Lower leg skin (tissue), 4 donors: ENCODE data around the gene TEX101. TPM values are rescaled to one million over a fixed set of nuclear protein-coding genes. Genes with fewer than 3 reads are reported as not detected.
"Not testable (repeated sequence)": the region's sequence is repeated elsewhere in the genome, so short reads cannot be mapped to it uniquely, and the experiment has no call there.

ENCODE experiments used
- DNase-seq, 2 donors: peaks; one replicate each; pipeline ENCODE4 v3.0.0-alpha.2; 2019; ENCODE audit warnings: low spot score in 2 of 2
- H3K4me3 ChIP-seq: fragments of 200-600 bp; sonication (generic); 2 replicates; pipeline ENCODE4 v1.5.1; 2017; ENCODE audit warnings: mild to moderate bottlenecking, low read depth; ENCODE audit not compliant: poor library complexity, severe bottlenecking
- POLR2A ChIP-seq, 2 donors: fragments of 450-650 bp; IDR thresholded peaks; one replicate each; pipeline ENCODE4 v1.6.1; 2016 to 2017; ENCODE audit warnings: antibody characterized with exemption in 2 of 2, mild to moderate bottlenecking in 1 of 2, moderate library complexity in 1 of 2
- WGBS, 2 donors: methylation state at CpG; one replicate each; pipeline ENCODE4 v1.1.5; 2018; 5-methylcytosine and 5-hydroxymethylcytosine counted together
- intact Hi-C: fragments of 100-400 bp; cut with DNase I; formaldehyde crosslinking; loops from one replicate; pipeline ENCODE4 v1.15.0; 2023; ENCODE audit warnings: low total_unique reads
- total RNA-seq, 4 donors: library from RNA; depleted of rRNA; stranded (reverse); fragments of >200 nt; gene quantifications; one replicate each; pipeline ENCODE4 v1.1.0, GENCODE V29; 2016
- TF ChIP-seq, protein P1 (sequence below), 3 donors: fragments of 450-650 bp; IDR thresholded peaks; one replicate each; pipeline ENCODE4 v1.5.1; 2016; ENCODE audit warnings: antibody characterized with exemption in 3 of 3, mild to moderate bottlenecking in 3 of 3, moderate library complexity in 2 of 3

Gene TEX101
- total RNA-seq, 4 donors from 2014 or later, result 0.74 TPM; not detected in 3

DNA sequence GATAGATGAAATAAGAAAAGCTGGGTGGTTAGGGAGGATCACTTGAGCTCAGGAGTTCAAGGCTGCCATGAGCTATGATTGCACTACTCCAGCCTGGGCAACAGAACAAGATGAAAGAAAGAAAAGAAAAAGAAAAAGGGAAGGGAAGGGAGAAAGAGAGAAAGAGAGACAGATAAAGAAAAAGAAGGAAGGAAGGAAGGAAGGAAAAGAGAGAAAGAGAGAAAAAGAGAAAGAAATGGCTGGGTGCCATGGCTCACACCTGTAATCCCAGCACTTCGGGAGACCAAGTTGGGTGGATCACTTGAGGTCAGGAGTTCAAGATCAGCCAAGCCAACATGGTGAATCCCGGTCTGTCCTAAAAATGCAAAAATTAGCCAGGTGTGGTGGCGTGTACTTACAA is 21.1 kb downstream of the TEX101 start:
- TF ChIP-seq, protein P1, sequence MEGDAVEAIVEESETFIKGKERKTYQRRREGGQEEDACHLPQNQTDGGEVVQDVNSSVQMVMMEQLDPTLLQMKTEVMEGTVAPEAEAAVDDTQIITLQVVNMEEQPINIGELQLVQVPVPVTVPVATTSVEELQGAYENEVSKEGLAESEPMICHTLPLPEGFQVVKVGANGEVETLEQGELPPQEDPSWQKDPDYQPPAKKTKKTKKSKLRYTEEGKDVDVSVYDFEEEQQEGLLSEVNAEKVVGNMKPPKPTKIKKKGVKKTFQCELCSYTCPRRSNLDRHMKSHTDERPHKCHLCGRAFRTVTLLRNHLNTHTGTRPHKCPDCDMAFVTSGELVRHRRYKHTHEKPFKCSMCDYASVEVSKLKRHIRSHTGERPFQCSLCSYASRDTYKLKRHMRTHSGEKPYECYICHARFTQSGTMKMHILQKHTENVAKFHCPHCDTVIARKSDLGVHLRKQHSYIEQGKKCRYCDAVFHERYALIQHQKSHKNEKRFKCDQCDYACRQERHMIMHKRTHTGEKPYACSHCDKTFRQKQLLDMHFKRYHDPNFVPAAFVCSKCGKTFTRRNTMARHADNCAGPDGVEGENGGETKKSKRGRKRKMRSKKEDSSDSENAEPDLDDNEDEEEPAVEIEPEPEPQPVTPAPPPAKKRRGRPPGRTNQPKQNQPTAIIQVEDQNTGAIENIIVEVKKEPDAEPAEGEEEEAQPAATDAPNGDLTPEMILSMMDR (IDR thresholded peaks at IDR 0.05), result no peak
- no peak for TF ChIP-seq POLR2A (IDR thresholded peaks at IDR 0.05)
- DNase-seq, result no peak
- no peak overlapping the region for H3K4me3 ChIP-seq
- WGBS, 2 donors, result 77 to 80% methylated on average over 3 of the region's 3 CpGs
- intact Hi-C loops, result no loop called here

DNA sequence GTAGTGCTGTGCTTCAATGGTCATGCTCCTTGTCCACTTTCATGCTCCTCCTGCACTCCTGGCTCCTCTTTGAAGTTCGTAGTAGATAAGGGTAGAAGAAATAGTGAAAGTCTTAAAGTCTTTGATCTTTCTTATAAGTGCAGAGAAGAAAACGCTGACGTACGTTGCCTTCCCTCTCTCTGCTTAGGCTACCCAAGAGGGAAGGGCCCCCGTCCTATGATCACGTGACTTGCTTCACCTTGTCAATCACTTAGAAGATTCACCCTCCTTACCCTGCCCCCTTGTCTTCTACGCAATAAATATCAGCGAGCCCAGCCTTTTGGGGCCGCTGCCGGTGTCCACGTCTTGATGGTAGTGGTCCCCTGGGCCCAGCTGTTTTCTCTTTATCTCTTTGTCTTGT is 22.6 kb downstream of the TEX101 start:
- DNase-seq, H3K4me3 ChIP-seq, intact Hi-C loops: not testable (repeated sequence)
- WGBS, 2 donors, result 89 to 93% methylated on average over 11 of the region's 11 CpGs

DNA sequence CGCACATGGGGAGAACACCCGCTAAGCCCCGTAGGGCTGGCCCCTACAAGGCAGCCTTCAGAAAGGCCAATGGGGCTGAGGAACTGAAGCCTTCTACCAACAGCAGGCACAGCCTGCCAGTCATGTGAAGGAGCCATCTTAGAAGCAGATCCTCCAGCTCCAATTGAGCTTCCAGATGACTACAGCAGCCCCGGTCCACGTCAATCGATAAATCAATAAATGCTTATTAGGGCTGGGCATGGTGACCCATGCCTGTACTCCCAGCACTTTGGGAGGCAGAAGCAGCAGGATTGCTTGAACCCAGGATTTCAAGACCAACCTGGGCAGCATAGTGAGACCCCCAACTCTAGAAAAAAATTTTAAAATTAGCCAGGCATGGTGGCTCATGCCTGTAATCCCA is 23.0 kb downstream of the TEX101 start:
- intact Hi-C loops, result no loop called here
- 83 to 94% methylated on average over 6 of the region's 6 CpGs for WGBS, 2 donors
- no peak for DNase-seq
- no peak overlapping the region for H3K4me3 ChIP-seq
- TF ChIP-seq POLR2A (IDR thresholded peaks at IDR 0.05), result no peak
- TF ChIP-seq, protein P1 (IDR thresholded peaks at IDR 0.05), result no peak

DNA sequence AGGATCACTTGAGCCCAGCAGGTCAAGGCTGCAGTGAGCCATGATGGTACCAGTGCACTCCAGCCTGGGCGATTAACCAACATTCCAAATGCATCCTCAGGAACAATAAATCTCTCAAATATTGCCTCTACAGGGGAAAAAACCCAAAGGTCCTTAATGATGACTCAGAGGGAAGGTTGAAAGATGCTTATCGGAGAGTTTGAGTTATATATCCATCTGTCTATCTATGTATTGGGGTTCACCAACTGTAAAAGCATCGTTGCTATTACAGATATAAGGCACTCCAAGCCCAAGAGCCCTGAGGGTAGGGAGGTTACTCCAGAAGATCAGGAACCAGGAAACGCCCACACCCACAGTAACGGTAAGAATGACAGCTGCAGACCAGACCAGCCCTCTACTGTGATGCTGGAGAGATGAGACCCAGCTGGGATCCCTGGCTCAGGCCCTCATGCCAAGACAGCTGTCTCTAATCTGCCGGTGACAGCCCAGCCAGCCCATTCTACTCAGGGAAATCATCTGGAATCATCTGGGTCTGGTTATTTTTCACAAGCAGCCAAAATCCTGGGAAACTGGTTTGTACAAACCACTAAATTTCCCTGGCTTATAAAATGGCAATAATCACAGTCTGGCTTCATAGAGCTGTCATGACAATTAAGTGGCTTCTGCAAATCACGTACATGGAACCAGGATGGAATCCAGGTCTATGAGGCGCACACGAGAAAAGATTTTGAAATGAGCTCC is 23.8 kb downstream of the TEX101 start:
- WGBS, 2 donors, result 19 to 21% methylated on average over 9 of the region's 9 CpGs
- DNase-seq, result peak in 1 of 2 donors; percentile 56

DNA sequence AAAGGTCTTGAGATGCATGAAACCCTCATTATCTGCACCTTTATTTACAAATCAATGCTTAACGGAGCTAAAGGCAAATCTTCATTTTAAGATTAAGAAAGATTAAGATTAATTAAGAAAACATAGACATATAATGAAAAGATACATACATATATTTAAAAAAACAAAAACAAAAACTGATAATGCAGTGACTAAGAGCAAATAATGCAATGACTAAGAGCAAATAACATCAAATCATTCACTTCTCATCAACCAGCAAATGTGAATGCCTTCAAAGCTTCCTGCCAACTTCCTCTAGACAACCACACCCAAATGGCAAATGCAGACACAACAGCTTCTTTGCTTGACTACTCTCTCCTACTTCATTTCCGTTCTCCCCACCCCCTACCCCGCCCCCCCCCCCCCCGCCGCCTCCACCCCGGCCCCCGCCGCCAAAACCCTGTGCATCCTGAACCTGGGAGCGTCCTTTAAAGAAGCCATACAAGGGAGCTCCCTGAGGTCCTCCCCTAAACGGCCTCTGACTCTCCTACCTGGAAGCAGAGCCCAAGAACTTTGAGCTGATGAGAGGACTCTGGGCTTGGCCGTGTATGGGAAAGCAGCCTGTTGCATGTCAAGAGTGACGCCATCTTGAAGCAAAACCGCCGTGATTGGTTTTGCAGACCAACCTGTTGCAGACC is 24.5 kb downstream of the TEX101 start:
- intact Hi-C loops, result no loop called here
- no peak for DNase-seq
- no peak overlapping the region for H3K4me3 ChIP-seq
- 25 to 30% methylated on average over 13 of the region's 14 CpGs for WGBS, 2 donors
- TF ChIP-seq, protein P1 (IDR thresholded peaks at IDR 0.05), result no peak
- no peak for TF ChIP-seq POLR2A (IDR thresholded peaks at IDR 0.05)

More for the DNA sequence above, 23.8 kb downstream of the TEX101 start:
- H3K4me3 ChIP-seq, result no peak overlapping the region
- intact Hi-C loops, result no loop called here
- no peak for TF ChIP-seq POLR2A (IDR thresholded peaks at IDR 0.05)
- TF ChIP-seq, protein P1 (IDR thresholded peaks at IDR 0.05), result no peak

DNA sequence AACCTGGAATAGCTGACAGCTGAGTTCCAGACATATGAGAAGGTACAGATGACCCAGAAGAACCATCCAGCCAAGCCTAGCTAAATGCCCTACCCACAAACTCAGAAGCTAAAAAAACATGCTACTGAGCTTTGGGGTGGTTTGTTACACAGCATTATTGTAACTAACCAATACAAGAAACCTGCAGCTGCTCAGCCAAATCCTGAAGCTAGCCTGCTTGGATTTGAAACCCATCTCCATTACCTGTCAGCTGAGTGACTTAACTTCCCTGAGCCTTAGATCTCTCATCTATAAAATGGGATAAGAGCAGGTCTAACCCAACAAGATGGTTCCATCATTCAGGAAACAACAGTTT is 25.0 kb downstream of the TEX101 start:
- DNase-seq, result no peak
- TF ChIP-seq, protein P1 (IDR thresholded peaks at IDR 0.05), result no peak
- no peak for TF ChIP-seq POLR2A (IDR thresholded peaks at IDR 0.05)
- H3K4me3 ChIP-seq, result no peak overlapping the region
- intact Hi-C loops, result no loop called here
